Heart left ventricle (tissue), 13 donors: ENCODE measurements around the gene PHEX.

Source experiments
- CTCF ChIP-seq, 12 donors: fragments of 200-600 bp; sonication (generic) in 4 of 12; IDR thresholded peaks; one replicate each; pipeline versions ENCODE4 v1.5.0 to v1.8.0; 2018 to 2022; ENCODE audit warnings: antibody characterized with exemption in 12 of 12, mild to moderate bottlenecking in 5 of 12
- POLR2A ChIP-seq, 2 donors: fragments of 450-650 bp; IDR thresholded peaks; one replicate each; pipeline ENCODE4 v1.6.1; 2017; ENCODE audit warnings: antibody characterized with exemption in 2 of 2, mild to moderate bottlenecking in 2 of 2, moderate library complexity in 2 of 2
- donor health status: ischemic (EF 13 %, LVEDD 7.1; RV severe dilation, severe dysfunction).
- donor health status: DM: no; HTN: yes; CAD: no.
- donor health status: DM: no; HTN: no; CAD: no.
- donor health status: ischemic (EF 25% LVEDD 6.9; RV normal size, moderate dysfunction).
- donor health status: ischemic (EF 25% LVEDD 5.7; RV mildly dilated, moderate dysfunction).
- donor health status: ischemic (EF 35%, LVEDD 5.7; RV mildly dilated, moderate dysfunction).
- donor health status: nonischemic (EF 11% LVEDD 7.7; RV severe dilation, severe dysfunction).
- donor health status: DM: yes; HTN: yes; CAD: no.
- donor health status: PGD.
- donor health status: ischemic (EF 29% LVEDD 5.4; RV normal size, mild dysfunction).
- donor health status: nonischemic (EF 23%, LVEDD 6.1; RV moderate dilation, normal function).

- no peak for TF ChIP-seq CTCF (IDR thresholded peaks at IDR 0.05)
- TF ChIP-seq POLR2A (IDR thresholded peaks at IDR 0.05), result no peak
Observed at GRCh38 chrX:22105971-22106370, 73.8 kb downstream of the PHEX start.
